Glutamatergic neuron (in vitro differentiated cells): ENCODE results near the gene ZMIZ1. TPM values are rescaled to one million over a fixed set of nuclear protein-coding genes. Genes with fewer than 3 reads are reported as not detected.

Source experiments
- DNase-seq: peaks from one replicate; pipeline ENCODE4 v3.0.0; 2022
- H3K27ac Mint-ChIP-seq: one replicate; pipeline ENCODE4 v1.8.0; 2020; ENCODE audit warnings: mild to moderate bottlenecking, mixed read lengths, inconsistent platforms; ENCODE audit not compliant: unreplicated experiment
- H3K27me3 Mint-ChIP-seq: one replicate; pipeline ENCODE4 v1.8.0; 2020; ENCODE audit warnings: mild to moderate bottlenecking, moderate library complexity, mixed read lengths, inconsistent platforms; ENCODE audit not compliant: unreplicated experiment
- H3K36me3 Mint-ChIP-seq: one replicate; pipeline ENCODE4 v1.8.0; 2020; ENCODE audit warnings: mild to moderate bottlenecking, mixed read lengths, inconsistent platforms; ENCODE audit not compliant: unreplicated experiment
- H3K4me1 Mint-ChIP-seq: one replicate; pipeline ENCODE4 v1.8.0; 2020; ENCODE audit warnings: mild to moderate bottlenecking, low read depth, mixed read lengths, inconsistent platforms; ENCODE audit not compliant: unreplicated experiment
- H3K4me3 Mint-ChIP-seq: one replicate; pipeline ENCODE4 v1.8.0; 2020; ENCODE audit warnings: mild to moderate bottlenecking, mixed read lengths, inconsistent platforms; ENCODE audit not compliant: unreplicated experiment
- H3K9me3 Mint-ChIP-seq: one replicate; pipeline ENCODE4 v1.8.0; 2020; ENCODE audit warnings: mild to moderate bottlenecking, moderate library complexity, mixed read lengths, inconsistent platforms; ENCODE audit not compliant: unreplicated experiment
- CTCF ChIP-seq: fragments of 200-600 bp; sonication (generic); IDR thresholded peaks from one replicate; pipeline ENCODE4 v1.5.0; 2021; ENCODE audit not compliant: partially characterized antibody, unreplicated experiment
- total RNA-seq: library from RNA; stranded (reverse); fragmentation: NEBNext Ultra II Directional; extraction: Animal tissue kit (Norgen Biotek cat#: 25700); gene quantifications from one replicate; pipeline ENCODE4 v1.2.1, GENCODE V29; 2021; ENCODE audit not compliant: unreplicated experiment

ZMIZ1 gene
- total RNA-seq, 1 donor from 2014 or later = 230 TPM

GRCh38 chr10:79111427-79111826 is 42.7 kb downstream of the ZMIZ1 start:
- Mint-ChIP-seq H3K27ac (peak overlapping the region; percentile 53), H3K4me1 (peaks cover 65% of the 10 kb centered on the region), H3K27me3 (peaks cover 15% of the 10 kb centered on the region), H3K4me3 (no peak overlapping the region), H3K9me3 (peaks cover 15% of the 10 kb centered on the region), H3K36me3 (no peaks in the 10 kb centered on the region)
- no peak for DNase-seq
- TF ChIP-seq CTCF = no peak

- Mint-ChIP-seq H3K27ac (peak overlapping the region; percentile 80), H3K9me3 (peaks cover 18% of the 10 kb centered on the region), H3K27me3 (peaks cover 18% of the 10 kb centered on the region), H3K4me1 (peaks cover 68% of the 10 kb centered on the region), H3K4me3 (no peak overlapping the region), H3K36me3 (no peaks in the 10 kb centered on the region)
- no peak for TF ChIP-seq CTCF
- DNase-seq = no peak
Measured at GRCh38 chr10:79111846-79112614, 43.3 kb downstream of the ZMIZ1 start.

- TF ChIP-seq CTCF = no peak
- Mint-ChIP-seq H3K4me1 (peaks cover 67% of the 10 kb centered on the region), H3K4me3 (no peak overlapping the region), H3K27ac (peak overlapping the region; percentile 80), H3K9me3 (peaks cover 15% of the 10 kb centered on the region), H3K36me3 (no peaks in the 10 kb centered on the region), H3K27me3 (peaks cover 22% of the 10 kb centered on the region)
- DNase-seq = no peak
Measured at GRCh38 chr10:79112881-79113431, 44.2 kb downstream of the ZMIZ1 start.

GRCh38 chr10:79113827-79114226 is 45.1 kb downstream of the ZMIZ1 start:
- Mint-ChIP-seq H3K4me1 (peaks cover 65% of the 10 kb centered on the region), H3K9me3 (peaks cover 14% of the 10 kb centered on the region), H3K27ac (peak overlapping the region; percentile 89), H3K36me3 (no peaks in the 10 kb centered on the region), H3K4me3 (peak overlapping the region; percentile 50), H3K27me3 (peaks cover 22% of the 10 kb centered on the region)
- TF ChIP-seq CTCF = no peak
- DNase-seq = no peak

- Mint-ChIP-seq H3K4me3 (peak overlapping the region; percentile 25), H3K27me3 (peaks cover 26% of the 10 kb centered on the region), H3K9me3 (peaks cover 15% of the 10 kb centered on the region), H3K36me3 (no peaks in the 10 kb centered on the region), H3K27ac (peak overlapping the region; percentile 66), H3K4me1 (peaks cover 62% of the 10 kb centered on the region)
- TF ChIP-seq CTCF = no peak
- DNase-seq = no peak
Measured at GRCh38 chr10:79115302-79115701, 46.5 kb downstream of the ZMIZ1 start.
